ENCODE data around the gene BID. TPM values are rescaled to one million over a fixed set of nuclear protein-coding genes. Genes with fewer than 3 reads are reported as not detected.

The BID gene
- total RNA-seq, 1 experiment from 2014 or later: 32.5 TPM

DNA sequence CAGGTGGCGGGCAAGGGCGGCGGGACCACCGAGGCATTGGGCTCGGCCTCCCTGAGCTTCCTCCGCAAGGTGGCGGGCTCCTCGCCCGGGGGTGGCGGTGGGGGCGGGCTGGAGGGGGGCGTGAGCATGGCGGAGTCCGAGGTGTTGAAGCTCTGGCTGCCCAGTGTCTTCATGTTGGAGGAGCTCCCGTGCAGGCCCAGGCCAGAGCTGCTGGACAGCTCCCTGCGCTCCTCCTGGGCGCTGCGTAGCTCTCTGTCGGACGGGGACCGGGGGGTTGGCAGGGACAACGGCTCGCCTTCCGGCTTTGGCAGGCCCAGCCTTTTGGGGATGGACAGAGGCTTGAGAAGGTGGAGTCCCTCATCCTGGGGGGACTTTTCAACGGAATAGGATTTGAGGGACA is 43.9 kb upstream of the BID start:
- no peak for TF ChIP-seq SMAD3 (CRISPR knock-in tag; IDR thresholded peaks at IDR 0.05; ENCODE audit: borderline replicate concordance)
- Mint-ChIP-seq H3K9me3 (no peaks in the 10 kb centered on the region), H3K4me1 (peaks cover 4% of the 10 kb centered on the region; the same call in 1 of the 2 replicates), H3K36me3 (no peaks in the 10 kb centered on the region), H3K4me3 (no peak overlapping the region), H3K27me3 (ENCODE audit: low read depth) (no peaks in the 10 kb centered on the region), H3K27ac (no peak overlapping the region)
- POLR2A ChIA-PET: no interaction called here
- ATAC-seq (no peak), DNase-seq (ENCODE audit: low spot score) (no peak)
- CTCF ChIA-PET: interaction anchor here (1.4 to 3.3 kb wide), 3 partner anchors 75 to 259 kb away, joined by 3 to 21 read pairs (median 4); partner anchors contain the start of gene PEX26

DNA sequence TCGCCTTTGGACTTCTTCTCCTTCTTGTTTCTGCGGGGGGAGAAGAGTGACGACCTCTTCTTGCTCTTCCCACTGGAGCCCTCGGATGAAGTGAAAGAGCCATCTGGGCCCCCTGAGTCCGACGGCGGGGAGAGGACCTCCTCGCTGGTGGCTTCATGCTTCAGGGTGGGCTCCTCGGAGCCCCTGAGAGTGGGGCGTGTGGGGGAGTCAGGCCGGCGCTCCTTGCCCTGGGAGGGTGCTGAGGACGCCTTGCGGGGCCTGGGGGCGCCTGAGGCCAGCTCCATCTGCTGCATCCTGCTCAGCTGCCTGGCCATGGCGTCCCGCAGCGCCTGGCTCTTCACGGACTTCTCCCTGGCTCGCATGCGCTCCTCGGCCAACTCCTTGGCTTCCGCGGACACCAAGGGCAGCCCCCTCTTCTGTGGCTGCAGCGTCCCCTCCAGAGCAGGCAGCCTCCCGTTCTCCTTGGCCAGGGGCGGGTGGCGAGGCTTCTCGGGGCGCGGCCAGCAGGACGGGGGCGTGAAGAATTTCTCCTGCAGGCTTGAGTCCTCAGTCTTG is 43.3 kb upstream of the BID start:
- CTCF ChIA-PET: interaction anchor here (1.4 to 3.3 kb wide), 3 partner anchors 75 to 260 kb away, joined by 3 to 21 read pairs (median 4); partner anchors contain the start of gene PEX26
- H3K9me3 Mint-ChIP-seq: no peaks in the 10 kb centered on the region

DNA sequence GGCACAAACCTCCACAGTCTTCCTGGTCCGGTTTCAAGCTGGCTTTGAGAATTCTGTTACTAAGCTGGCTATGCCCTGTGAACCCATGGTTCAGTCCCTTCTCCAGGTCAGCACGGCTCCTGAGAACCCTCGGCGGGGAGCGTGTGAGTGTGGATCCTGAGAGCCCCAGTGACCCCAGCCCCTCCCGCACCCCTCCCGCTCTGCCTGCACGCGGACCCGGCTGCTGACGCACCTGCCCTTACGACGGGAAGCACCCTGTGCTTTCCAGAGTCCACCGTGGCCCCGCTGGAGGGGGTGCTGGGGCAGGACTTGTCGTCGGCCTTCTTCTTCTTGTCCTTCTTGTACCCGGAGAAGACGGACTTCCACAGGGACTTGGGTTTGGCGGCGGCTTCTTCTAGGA is 42.8 kb upstream of the BID start:
- no peak overlapping the region for H3K4me3 Mint-ChIP-seq
- no peak for TF ChIP-seq IRF2 (CRISPR knock-in tag; IDR thresholded peaks at IDR 0.05; ENCODE audit: borderline replicate concordance, low read depth)
- no peak for TF ChIP-seq FOXP1 (CRISPR knock-in tag; IDR thresholded peaks at IDR 0.05; ENCODE audit: borderline replicate concordance)
- no peak for TF ChIP-seq OVOL2 (CRISPR knock-in tag; IDR thresholded peaks at IDR 0.05; ENCODE audit: borderline replicate concordance)
- TF ChIP-seq ESRRA (CRISPR knock-in tag; IDR thresholded peaks at IDR 0.05; ENCODE audit: borderline replicate concordance): no peak
- no peak for TF ChIP-seq ZNF416 (CRISPR knock-in tag; IDR thresholded peaks at IDR 0.05)
- no peak for TF ChIP-seq TEAD1 (CRISPR knock-in tag; IDR thresholded peaks at IDR 0.05)
- TF ChIP-seq RORB (CRISPR knock-in tag; IDR thresholded peaks at IDR 0.05): no peak
- no peak for TF ChIP-seq SMAD3 (CRISPR knock-in tag; IDR thresholded peaks at IDR 0.05; ENCODE audit: borderline replicate concordance)
- no peak for TF ChIP-seq SOX15 (CRISPR knock-in tag; IDR thresholded peaks at IDR 0.05)
- TF ChIP-seq SP1 (CRISPR knock-in tag; conservative IDR thresholded peaks at IDR 0.05): no peak
- TF ChIP-seq, protein P1, sequence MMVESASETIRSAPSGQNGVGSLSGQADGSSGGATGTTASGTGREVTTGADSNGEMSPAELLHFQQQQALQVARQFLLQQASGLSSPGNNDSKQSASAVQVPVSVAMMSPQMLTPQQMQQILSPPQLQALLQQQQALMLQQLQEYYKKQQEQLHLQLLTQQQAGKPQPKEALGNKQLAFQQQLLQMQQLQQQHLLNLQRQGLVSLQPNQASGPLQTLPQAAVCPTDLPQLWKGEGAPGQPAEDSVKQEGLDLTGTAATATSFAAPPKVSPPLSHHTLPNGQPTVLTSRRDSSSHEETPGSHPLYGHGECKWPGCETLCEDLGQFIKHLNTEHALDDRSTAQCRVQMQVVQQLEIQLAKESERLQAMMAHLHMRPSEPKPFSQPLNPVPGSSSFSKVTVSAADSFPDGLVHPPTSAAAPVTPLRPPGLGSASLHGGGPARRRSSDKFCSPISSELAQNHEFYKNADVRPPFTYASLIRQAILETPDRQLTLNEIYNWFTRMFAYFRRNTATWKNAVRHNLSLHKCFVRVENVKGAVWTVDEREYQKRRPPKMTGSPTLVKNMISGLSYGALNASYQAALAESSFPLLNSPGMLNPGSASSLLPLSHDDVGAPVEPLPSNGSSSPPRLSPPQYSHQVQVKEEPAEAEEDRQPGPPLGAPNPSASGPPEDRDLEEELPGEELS (CRISPR knock-in tag; IDR thresholded peaks at IDR 0.05): no peak
- no peak for TF ChIP-seq CREB1 (CRISPR knock-in tag; IDR thresholded peaks at IDR 0.05)
- TF ChIP-seq TCF7 (CRISPR knock-in tag; IDR thresholded peaks at IDR 0.05; ENCODE audit: low read depth): no peak
- no peak for TF ChIP-seq GABPB1 (CRISPR knock-in tag; IDR thresholded peaks at IDR 0.05)
- TF ChIP-seq, protein P2, sequence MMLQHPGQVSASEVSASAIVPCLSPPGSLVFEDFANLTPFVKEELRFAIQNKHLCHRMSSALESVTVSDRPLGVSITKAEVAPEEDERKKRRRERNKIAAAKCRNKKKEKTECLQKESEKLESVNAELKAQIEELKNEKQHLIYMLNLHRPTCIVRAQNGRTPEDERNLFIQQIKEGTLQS (CRISPR knock-in tag; conservative IDR thresholded peaks at IDR 0.05): no peak
- TF ChIP-seq JAZF1 (CRISPR knock-in tag; IDR thresholded peaks at IDR 0.05): no peak
- TF ChIP-seq, protein P3, sequence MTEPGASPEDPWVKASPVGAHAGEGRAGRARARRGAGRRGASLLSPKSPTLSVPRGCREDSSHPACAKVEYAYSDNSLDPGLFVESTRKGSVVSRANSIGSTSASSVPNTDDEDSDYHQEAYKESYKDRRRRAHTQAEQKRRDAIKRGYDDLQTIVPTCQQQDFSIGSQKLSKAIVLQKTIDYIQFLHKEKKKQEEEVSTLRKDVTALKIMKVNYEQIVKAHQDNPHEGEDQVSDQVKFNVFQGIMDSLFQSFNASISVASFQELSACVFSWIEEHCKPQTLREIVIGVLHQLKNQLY (CRISPR knock-in tag; IDR thresholded peaks at IDR 0.05): no peak
- ATAC-seq: no peak
- peaks cover 4% of the 10 kb centered on the region; the same call in 1 of the 2 replicates for H3K4me1 Mint-ChIP-seq
- no peak overlapping the region for H3K27ac Mint-ChIP-seq
- ChIA-PET CTCF (interaction anchor here (1.4 to 3.3 kb wide), 2 partner anchors 74 to 259 kb away, joined by 3 to 21 read pairs; no protein-coding TSS in a partner anchor), POLR2A (no interaction called here)
- H3K27me3 Mint-ChIP-seq (ENCODE audit: low read depth): no peaks in the 10 kb centered on the region
- no peak for DNase-seq (ENCODE audit: low spot score)
- H3K9me3 Mint-ChIP-seq: no peaks in the 10 kb centered on the region
- H3K36me3 Mint-ChIP-seq: no peaks in the 10 kb centered on the region

More for the DNA sequence above, 43.3 kb upstream of the BID start:
- POLR2A ChIA-PET: no interaction called here
- Mint-ChIP-seq H3K27ac (no peak overlapping the region), H3K27me3 (ENCODE audit: low read depth) (no peaks in the 10 kb centered on the region), H3K4me1 (peaks cover 4% of the 10 kb centered on the region; the same call in 1 of the 2 replicates), H3K4me3 (no peak overlapping the region), H3K36me3 (no peaks in the 10 kb centered on the region)
- no peak for TF ChIP-seq FOXJ3 (CRISPR knock-in tag; IDR thresholded peaks at IDR 0.05; ENCODE audit: borderline replicate concordance)
- TF ChIP-seq MYBL2 (CRISPR knock-in tag; IDR thresholded peaks at IDR 0.05): no peak
- TF ChIP-seq SMAD3 (CRISPR knock-in tag; IDR thresholded peaks at IDR 0.05; ENCODE audit: borderline replicate concordance): no peak
- no peak for TF ChIP-seq ZNF317 (CRISPR knock-in tag; IDR thresholded peaks at IDR 0.05; ENCODE audit: borderline replicate concordance, low read depth)
- TF ChIP-seq OVOL2 (CRISPR knock-in tag; IDR thresholded peaks at IDR 0.05; ENCODE audit: borderline replicate concordance): no peak
- no peak for TF ChIP-seq ZNF263 (CRISPR knock-in tag; IDR thresholded peaks at IDR 0.05; ENCODE audit: low read depth)
- TF ChIP-seq, protein P4, sequence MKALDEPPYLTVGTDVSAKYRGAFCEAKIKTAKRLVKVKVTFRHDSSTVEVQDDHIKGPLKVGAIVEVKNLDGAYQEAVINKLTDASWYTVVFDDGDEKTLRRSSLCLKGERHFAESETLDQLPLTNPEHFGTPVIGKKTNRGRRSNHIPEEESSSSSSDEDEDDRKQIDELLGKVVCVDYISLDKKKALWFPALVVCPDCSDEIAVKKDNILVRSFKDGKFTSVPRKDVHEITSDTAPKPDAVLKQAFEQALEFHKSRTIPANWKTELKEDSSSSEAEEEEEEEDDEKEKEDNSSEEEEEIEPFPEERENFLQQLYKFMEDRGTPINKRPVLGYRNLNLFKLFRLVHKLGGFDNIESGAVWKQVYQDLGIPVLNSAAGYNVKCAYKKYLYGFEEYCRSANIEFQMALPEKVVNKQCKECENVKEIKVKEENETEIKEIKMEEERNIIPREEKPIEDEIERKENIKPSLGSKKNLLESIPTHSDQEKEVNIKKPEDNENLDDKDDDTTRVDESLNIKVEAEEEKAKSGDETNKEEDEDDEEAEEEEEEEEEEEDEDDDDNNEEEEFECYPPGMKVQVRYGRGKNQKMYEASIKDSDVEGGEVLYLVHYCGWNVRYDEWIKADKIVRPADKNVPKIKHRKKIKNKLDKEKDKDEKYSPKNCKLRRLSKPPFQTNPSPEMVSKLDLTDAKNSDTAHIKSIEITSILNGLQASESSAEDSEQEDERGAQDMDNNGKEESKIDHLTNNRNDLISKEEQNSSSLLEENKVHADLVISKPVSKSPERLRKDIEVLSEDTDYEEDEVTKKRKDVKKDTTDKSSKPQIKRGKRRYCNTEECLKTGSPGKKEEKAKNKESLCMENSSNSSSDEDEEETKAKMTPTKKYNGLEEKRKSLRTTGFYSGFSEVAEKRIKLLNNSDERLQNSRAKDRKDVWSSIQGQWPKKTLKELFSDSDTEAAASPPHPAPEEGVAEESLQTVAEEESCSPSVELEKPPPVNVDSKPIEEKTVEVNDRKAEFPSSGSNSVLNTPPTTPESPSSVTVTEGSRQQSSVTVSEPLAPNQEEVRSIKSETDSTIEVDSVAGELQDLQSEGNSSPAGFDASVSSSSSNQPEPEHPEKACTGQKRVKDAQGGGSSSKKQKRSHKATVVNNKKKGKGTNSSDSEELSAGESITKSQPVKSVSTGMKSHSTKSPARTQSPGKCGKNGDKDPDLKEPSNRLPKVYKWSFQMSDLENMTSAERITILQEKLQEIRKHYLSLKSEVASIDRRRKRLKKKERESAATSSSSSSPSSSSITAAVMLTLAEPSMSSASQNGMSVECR (CRISPR knock-in tag; IDR thresholded peaks at IDR 0.05; ENCODE audit: borderline replicate concordance): no peak
- ATAC-seq: no peak
- DNase-seq (ENCODE audit: low spot score): no peak

Data from WTC11 (cell line).